Right renal cortex interstitium (tissue), 3 donors: ENCODE results near the gene RPP30. TPM values are rescaled to one million over a fixed set of nuclear protein-coding genes. Genes with fewer than 3 reads are reported as not detected.
"Not testable (repeated sequence)": the region's sequence is repeated elsewhere in the genome, so short reads cannot be mapped to it uniquely, and the experiment has no call there.

Source experiments
- DNase-seq, 3 donors: peaks; one replicate each; pipeline ENCODE4 v3.0.0-alpha.2; 2013; ENCODE audit warnings: low read depth in 3 of 3, low spot score in 2 of 3
- polyA plus RNA-seq, 3 donors: library from polyadenylated mRNA; unstranded; fragments of 120-200 nt; gene quantifications; one replicate each; pipeline ENCODE4 v1.2.1, GENCODE V29; 2013; ENCODE audit not compliant: insufficient read length in 3 of 3

Gene RPP30
- polyA plus RNA-seq, 3 donors: 52.1 to 59.6 (median 56.1) TPM

- DNase-seq: no peak
These were observed 66.0 kb downstream of the RPP30 start for GRCh38 chr10:90937645-90938258.

DNA sequence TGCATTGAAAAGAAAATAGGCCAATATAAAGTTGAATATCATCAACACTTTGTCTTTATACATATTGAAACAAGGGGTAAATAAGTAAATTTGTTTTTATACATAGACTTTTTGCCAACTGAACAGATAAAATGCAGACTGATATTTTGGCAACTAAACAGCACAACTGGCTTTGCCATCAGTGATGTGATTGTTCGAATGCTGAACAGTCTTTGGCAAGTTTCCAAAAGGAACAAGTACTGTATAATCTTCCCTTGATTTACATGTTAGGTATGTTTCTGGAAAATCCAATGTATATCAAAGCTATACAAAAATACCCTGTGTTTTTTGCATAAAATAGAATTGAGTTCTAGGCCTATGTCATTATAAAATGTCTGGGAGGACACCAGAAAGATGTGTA, 67.3 kb downstream of the RPP30 start:
- no peak for DNase-seq

DNA sequence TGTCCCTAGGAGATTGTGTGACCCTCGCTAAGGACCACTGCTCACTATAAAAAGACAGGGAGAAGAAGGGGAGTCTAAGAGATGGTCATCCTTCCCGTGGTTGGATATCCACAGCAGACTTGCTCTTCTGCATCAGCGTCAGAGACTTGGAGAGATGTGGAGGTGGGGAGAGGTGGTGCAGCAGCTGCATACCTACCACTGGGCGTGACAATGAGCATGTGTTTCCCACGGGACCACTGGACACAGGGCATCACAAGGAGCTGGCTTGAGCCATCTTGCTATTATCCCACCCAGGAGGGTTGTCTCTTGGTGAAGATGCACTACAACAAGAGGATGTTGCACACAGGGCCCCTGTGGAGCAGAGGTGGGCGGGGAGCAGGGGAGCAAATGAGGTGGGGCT, 67.9 kb downstream of the RPP30 start:
- DNase-seq: no peak

GRCh38 chr10:90942980-90943379, 71.2 kb downstream of the RPP30 start:
- not testable (repeated sequence) for DNase-seq

- DNase-seq: no peak
These were observed 73.0 kb downstream of the RPP30 start for GRCh38 chr10:90944749-90945148.

- DNase-seq: no peak
These were observed 73.8 kb downstream of the RPP30 start for GRCh38 chr10:90945491-90946070.

GRCh38 chr10:90947030-90947960, 75.5 kb downstream of the RPP30 start:
- no peak for DNase-seq

Other genes starting within 250 kb of the RPP30 start
- 1 to 10 TPM in 1 of 3 donors, under 1 TPM in 2; 0.57 to 1.1 (median 0.89) TPM for gene HTR7, start 13.9 kb upstream of the RPP30 start, polyA plus RNA-seq
- 1 to 10 TPM in 2 of 3 donors, under 1 TPM in 1; 0.89 to 1.3 (median 1.1) TPM for gene ANKRD1, start 49.1 kb downstream of the RPP30 start, polyA plus RNA-seq